Endothelial cell of umbilical vein (primary cell): ENCODE results near the gene EIF2B2. TPM values are rescaled to one million over a fixed set of nuclear protein-coding genes. Genes with fewer than 3 reads are reported as not detected.
A peak's percentile ranks its signal among the peaks of the same experiment; 100 is the strongest.
"Not testable (repeated sequence)": the region's sequence is repeated elsewhere in the genome, so short reads cannot be mapped to it uniquely, and the experiment has no call there.

Experiments used
- BruUV-seq: library from RNA; stranded (reverse); fragments of 400-500 nt; replicated peaks from 2 replicates; lab custom pipeline; 2021; lab: Mats Ljungman, UMichigan
- CTCF ChIA-PET: fragments of 300-600, 350-600 bp; sonication (Branson Sonifier 250); formaldehyde crosslinking; loops from one replicate; lab custom pipeline; 2021; ENCODE audit warnings: antibody characterized with exemption, inconsistent platforms; lab: Charles Lee
- POLR2A ChIA-PET: fragments of 300-600, 350-600 bp; sonication (Branson Sonifier 250); formaldehyde crosslinking; loops from one replicate; lab custom pipeline; 2021; ENCODE audit warnings: antibody characterized with exemption, inconsistent platforms; lab: Charles Lee
- DNase-seq: peaks from one replicate; pipeline ENCODE4 v3.0.0-alpha.2; 2011; ENCODE audit warnings: low read depth, low spot score
- FAIRE-seq: peaks from 2 replicates; lab custom pipeline; 2011; peaks lifted over from hg19 to GRCh38; lab: Jason Lieb, UNC
- H2AFZ ChIP-seq: 2 replicates; pipeline ENCODE4 v1.6.0; 2012; ENCODE audit warnings: low read depth, low read length, control low read depth, inconsistent platforms
- H3K27ac ChIP-seq: 2 replicates; pipeline ENCODE4 v1.5.1; 2011; ENCODE audit warnings: low read depth, mild to moderate bottlenecking, control low read depth, low read length, moderate library complexity; ENCODE audit not compliant: insufficient read depth
- H3K27me3 ChIP-seq, 2 experiments: 2 replicates each; pipeline versions ENCODE4 v1.6.0 to v1.6.1; 2011; ENCODE audit warnings: low read length in 2 of 2, mixed read lengths in 1 of 2; ENCODE audit not compliant: control insufficient read depth in 2 of 2, insufficient read depth in 2 of 2
- H3K36me3 ChIP-seq, 2 experiments: 2 replicates in 1 of 2; 3 replicates in 1 of 2; pipeline ENCODE4 v1.5.1; 2011; ENCODE audit warnings: low read length in 2 of 2, mild to moderate bottlenecking in 1 of 2, moderate library complexity in 1 of 2; ENCODE audit not compliant: control insufficient read depth in 2 of 2, insufficient read depth in 2 of 2; ENCODE audit errors: extremely low read depth in 1 of 2
- H3K4me1 ChIP-seq: 3 replicates; pipeline ENCODE4 v1.5.1; 2011; ENCODE audit warnings: mild to moderate bottlenecking, low read length; ENCODE audit not compliant: control insufficient read depth, insufficient read depth; ENCODE audit errors: extremely low read depth
- H3K4me2 ChIP-seq: 2 replicates; pipeline ENCODE4 v1.6.1; 2011; ENCODE audit warnings: low read length, control low read depth, mixed read lengths; ENCODE audit not compliant: insufficient read depth
- H3K4me3 ChIP-seq, 3 experiments: fragments of 200-600 bp in 1 of 3; sonication (generic), shearing (Covaris generic) in 1 of 3; replicated peaks in 1 of 3; 2 replicates each; pipeline ENCODE4 v1.5.1; 2011 to 2016; ENCODE audit warnings: control low read depth in 3 of 3, low read length in 3 of 3, mild to moderate bottlenecking in 2 of 3, inconsistent platforms in 1 of 3, low read depth in 1 of 3, moderate library complexity in 1 of 3; ENCODE audit not compliant: insufficient read depth in 1 of 3
- H3K79me2 ChIP-seq: 2 replicates; pipeline ENCODE4 v1.6.0; 2012; ENCODE audit warnings: low read length, inconsistent platforms; ENCODE audit not compliant: control insufficient read depth, insufficient read depth
- H3K9ac ChIP-seq: replicated peaks from 2 replicates; pipeline ENCODE3; 2011; ENCODE audit warnings: low read length, control low read depth; ENCODE audit not compliant: insufficient read depth; ENCODE audit errors: extremely low read depth
- H3K9me1 ChIP-seq: replicated peaks from 3 replicates; pipeline ENCODE4 v1.6.0; 2011; ENCODE audit warnings: mild to moderate bottlenecking, low read length; ENCODE audit not compliant: control insufficient read depth, insufficient read depth; ENCODE audit errors: extremely low read depth
- H3K9me3 ChIP-seq: replicated peaks from 2 replicates; pipeline ENCODE4 v1.5.1; 2012; ENCODE audit warnings: low read length, inconsistent platforms; ENCODE audit not compliant: control insufficient read depth, insufficient read depth
- H4K20me1 ChIP-seq: replicated peaks from 2 replicates; pipeline ENCODE3; 2011; ENCODE audit warnings: mild to moderate bottlenecking, low read length; ENCODE audit not compliant: control insufficient read depth, insufficient read depth; ENCODE audit errors: extremely low read depth
- GATA2 ChIP-seq: IDR thresholded peaks from 2 replicates; pipeline ENCODE4 v1.7.0; 2011; ENCODE audit warnings: low read depth, mild to moderate bottlenecking, moderate library complexity, mixed read lengths, low read length; ENCODE audit not compliant: insufficient read length, insufficient read depth
- JUN ChIP-seq: IDR thresholded peaks from 2 replicates; pipeline ENCODE4 v1.6.1; 2011; ENCODE audit warnings: borderline replicate concordance, low read depth; ENCODE audit not compliant: insufficient read length, insufficient read depth
- MAX ChIP-seq: IDR thresholded peaks from 2 replicates; pipeline ENCODE4 v1.6.1; 2011; ENCODE audit not compliant: insufficient read depth, insufficient read length
- MYC ChIP-seq: IDR thresholded peaks from one replicate; pipeline ENCODE4 v1.6.1; 2011; ENCODE audit warnings: mild to moderate bottlenecking, low read depth, low read length
- dilution Hi-C: fragments of 300-500 bp; cut with MboI; formaldehyde crosslinking; loops from one replicate; pipeline ENCODE4 v1.15.0; 2019; ENCODE audit warnings: low sequenced_read_pairs; ENCODE audit not compliant: extremely low pct_ligation_motif_present
- intact Hi-C: fragments of 100-400 bp; cut with micrococcal nuclease; formaldehyde crosslinking; loops from one replicate; pipeline ENCODE4 v1.10.0; 2022
- polyA plus RNA-seq, 4 experiments: library from polyadenylated mRNA; depleted of rRNA in 3 of 4; stranded (reverse) in 3 of 4; unstranded in 1 of 4; fragments of >200 nt; gene quantifications; 2 replicates each; pipeline versions ENCODE4 v1.2.1 to v1.2.3, GENCODE V29; 2011 to 2012; ENCODE audit warnings: missing spikeins in 1 of 4
- total RNA-seq: library from RNA; stranded (reverse); gene quantifications from 2 replicates; pipeline ENCODE4 v1.2.3, GENCODE V29; 2021
- TF ChIP-seq, protein P1 (sequence below), 2 donors: IDR thresholded peaks; 1 replicate in 1 of 2; 2 replicates in 1 of 2; pipeline ENCODE4 v1.5.1; 2011; ENCODE audit warnings: low read length in 2 of 2, mild to moderate bottlenecking in 2 of 2, moderate library complexity in 2 of 2, control low read depth in 1 of 2, inconsistent platforms in 1 of 2, low read depth in 1 of 2; ENCODE audit not compliant: insufficient read depth in 1 of 2; ENCODE audit errors: extremely low read depth in 1 of 2

EIF2B2 gene
- total and polyA plus RNA-seq, 2 donors (not counting 3 experiments of a cell fraction or from before 2014, with no cell fraction given), result 97.0 to 143 TPM

DNA sequence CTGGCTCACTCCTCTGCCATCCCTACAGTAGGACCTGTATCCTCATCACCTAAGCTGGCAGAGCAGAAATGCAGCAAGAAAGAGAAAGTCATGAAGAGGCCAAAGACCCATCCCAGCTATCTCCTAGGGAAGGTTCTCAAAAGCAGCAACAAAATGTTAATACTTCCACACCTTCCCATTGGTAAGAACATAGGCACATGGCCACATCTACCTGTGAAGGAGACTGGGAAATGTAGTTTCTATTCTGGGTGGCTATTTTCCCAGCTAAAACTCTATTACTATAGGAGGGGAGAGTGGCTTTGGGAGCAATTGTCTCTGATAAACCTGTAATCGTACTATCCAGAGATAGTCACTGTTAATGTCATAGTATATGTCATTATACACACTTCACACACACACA, 13.7 kb upstream of the EIF2B2 start:
- H3K4me3 ChIP-seq, result no peak overlapping the region
- peak overlapping the region; percentile 42 for H2AFZ ChIP-seq
- no peak for DNase-seq
- H3K79me2 ChIP-seq, result no peaks in the 10 kb centered on the region
- no peak for FAIRE-seq
- ChIA-PET CTCF (interaction anchor here (0.7 to 1.3 kb wide), 4 partner anchors 9 to 43 kb away, joined by 3 to 5 read pairs (median 3); no protein-coding TSS in a partner anchor), POLR2A (interaction anchor here (0.8 to 1.1 kb wide), 2 partner anchors 17 to 34 kb away, joined by 3 to 4 read pairs; partner anchors contain the start of gene PGF)
- H3K9me1 ChIP-seq, result no peaks in the 10 kb centered on the region
- H3K9ac ChIP-seq, result peak overlapping the region; percentile 70
- H3K9me3 ChIP-seq, result no peaks in the 10 kb centered on the region
- H4K20me1 ChIP-seq, result no peaks in the 10 kb centered on the region
- peak overlapping the region; percentile 99 for H3K27ac ChIP-seq
- peaks cover 32% of the 10 kb centered on the region for H3K4me1 ChIP-seq
- no peaks in the 10 kb centered on the region for H3K36me3 ChIP-seq
- H3K27me3 ChIP-seq, result no peaks in the 10 kb centered on the region
- intact Hi-C loops (loop anchor here (1.0 to 5.0 kb wide), 7 partner anchors 13 to 372 kb away; partner anchors contain the start of genes EIF2B2 and PGF), dilution Hi-C loops (no loop called here)
- no TSS peak for BruUV-seq
- TF ChIP-seq, protein P1, sequence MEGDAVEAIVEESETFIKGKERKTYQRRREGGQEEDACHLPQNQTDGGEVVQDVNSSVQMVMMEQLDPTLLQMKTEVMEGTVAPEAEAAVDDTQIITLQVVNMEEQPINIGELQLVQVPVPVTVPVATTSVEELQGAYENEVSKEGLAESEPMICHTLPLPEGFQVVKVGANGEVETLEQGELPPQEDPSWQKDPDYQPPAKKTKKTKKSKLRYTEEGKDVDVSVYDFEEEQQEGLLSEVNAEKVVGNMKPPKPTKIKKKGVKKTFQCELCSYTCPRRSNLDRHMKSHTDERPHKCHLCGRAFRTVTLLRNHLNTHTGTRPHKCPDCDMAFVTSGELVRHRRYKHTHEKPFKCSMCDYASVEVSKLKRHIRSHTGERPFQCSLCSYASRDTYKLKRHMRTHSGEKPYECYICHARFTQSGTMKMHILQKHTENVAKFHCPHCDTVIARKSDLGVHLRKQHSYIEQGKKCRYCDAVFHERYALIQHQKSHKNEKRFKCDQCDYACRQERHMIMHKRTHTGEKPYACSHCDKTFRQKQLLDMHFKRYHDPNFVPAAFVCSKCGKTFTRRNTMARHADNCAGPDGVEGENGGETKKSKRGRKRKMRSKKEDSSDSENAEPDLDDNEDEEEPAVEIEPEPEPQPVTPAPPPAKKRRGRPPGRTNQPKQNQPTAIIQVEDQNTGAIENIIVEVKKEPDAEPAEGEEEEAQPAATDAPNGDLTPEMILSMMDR (IDR thresholded peaks at IDR 0.05; ENCODE audit: extremely low read depth in 1 of 2, insufficient read depth in 1 of 2, low read depth in 1 of 2, low read length in 2 of 2), result no peak
- no peak for TF ChIP-seq MYC
- TF ChIP-seq JUN, result no peak
- TF ChIP-seq GATA2, result no peak
- no peak for TF ChIP-seq MAX
- H3K4me2 ChIP-seq, result peak overlapping the region; percentile 70

- H3K9ac ChIP-seq, H3K27me3 ChIP-seq, H2AFZ ChIP-seq, BruUV-seq, intact Hi-C loops, H3K36me3 ChIP-seq, FAIRE-seq, DNase-seq, H3K4me1 ChIP-seq, H3K4me3 ChIP-seq, dilution Hi-C loops, POLR2A ChIA-PET, CTCF ChIA-PET, H3K9me3 ChIP-seq, H3K79me2 ChIP-seq, H3K4me2 ChIP-seq, H4K20me1 ChIP-seq, H3K9me1 ChIP-seq, H3K27ac ChIP-seq: not testable (repeated sequence)
Observed at GRCh38 chr14:74994182-74994581, 8.5 kb upstream of the EIF2B2 start.

DNA sequence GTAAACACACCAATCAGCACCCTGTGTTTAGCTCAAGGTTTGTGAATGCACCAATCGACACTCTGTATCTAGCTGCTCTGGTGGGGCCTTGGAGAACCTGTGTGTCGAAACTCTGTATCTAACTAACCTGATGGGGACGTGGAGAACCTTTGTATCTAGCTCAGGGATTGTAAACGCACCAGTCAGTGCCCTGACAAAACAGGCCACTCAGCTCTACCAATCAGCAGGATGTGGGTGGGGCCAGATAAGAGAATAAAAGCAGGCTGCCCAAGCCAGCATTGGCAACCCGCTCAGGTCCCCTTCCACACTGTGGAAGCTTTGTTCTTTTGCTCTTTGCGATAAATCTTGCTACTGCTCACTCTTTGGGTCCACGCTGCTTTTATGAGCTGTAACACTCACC, 6.9 kb upstream of the EIF2B2 start:
- DNase-seq, H3K27me3 ChIP-seq, H2AFZ ChIP-seq, H3K9me3 ChIP-seq, dilution Hi-C loops, BruUV-seq, POLR2A ChIA-PET, H3K4me2 ChIP-seq, H4K20me1 ChIP-seq, CTCF ChIA-PET, H3K9me1 ChIP-seq, H3K4me1 ChIP-seq, H3K27ac ChIP-seq, intact Hi-C loops, H3K36me3 ChIP-seq, H3K9ac ChIP-seq, FAIRE-seq, H3K4me3 ChIP-seq, H3K79me2 ChIP-seq: not testable (repeated sequence)
